SK-N-MC (cell line): ENCODE measurements around the gene LCE3D.
"Not testable (repeated sequence)": the region's sequence is repeated elsewhere in the genome, so short reads cannot be mapped to it uniquely, and the experiment has no call there.

Source experiments
- DNase-seq: peaks from one replicate; pipeline ENCODE4 v3.0.0-alpha.2; 2011; ENCODE audit warnings: low read depth, low spot score
- H3K27ac ChIP-seq: fragments of 200-600 bp; sonication (generic); 2 replicates; pipeline ENCODE4 v1.5.1; 2016; ENCODE audit warnings: mixed run types
- H3K36me3 ChIP-seq: fragments of 200-600 bp; sonication (generic); 2 replicates; pipeline ENCODE4 v1.6.1; 2017; ENCODE audit warnings: antibody characterized with exemption, low read length, mixed read lengths; ENCODE audit not compliant: insufficient read depth
- H3K4me3 ChIP-seq: fragments of 200-600 bp; sonication (generic); 2 replicates; pipeline ENCODE4 v1.5.1; 2016
- H3K9ac ChIP-seq: fragments of 200-600 bp; sonication (generic); 2 replicates; pipeline ENCODE4 v1.8.0; 2017; ENCODE audit warnings: mixed run types, mixed read lengths; ENCODE audit not compliant: insufficient read length
- H3K9me3 ChIP-seq: fragments of 200-600 bp; sonication (generic); 2 replicates; pipeline ENCODE4 v1.6.1; 2017; ENCODE audit warnings: low read depth, mild to moderate bottlenecking, antibody characterized with exemption, low read length, moderate library complexity, mixed read lengths
- EZH2 ChIP-seq: fragments of 200-600 bp; sonication (generic); IDR thresholded peaks from one replicate; pipeline ENCODE4 v1.6.1; 2017; ENCODE audit warnings: antibody characterized with exemption
- FOXP2 ChIP-seq: optimal IDR thresholded peaks from 2 replicates; pipeline ENCODE3; 2011; ENCODE audit warnings: mild to moderate bottlenecking, moderate library complexity; ENCODE audit not compliant: insufficient read depth; ENCODE audit errors: extremely low read length, control extremely low read depth
- POLR2AphosphoS5 ChIP-seq: IDR thresholded peaks from 2 replicates; pipeline ENCODE4 v1.6.1; 2012; ENCODE audit warnings: mild to moderate bottlenecking, low read depth, low read length, borderline replicate concordance

Gene LCE3D

GRCh38 chr1:152582647-152583046 is 2.3 kb upstream of the LCE3D start:
- DNase-seq, result no peak
- Histone ChIP-seq H3K27ac (no peak overlapping the region), H3K9me3 (no peaks in the 10 kb centered on the region), H3K9ac (no peak overlapping the region), H3K4me3 (no peak overlapping the region), H3K36me3 (no peaks in the 10 kb centered on the region)
- TF ChIP-seq POLR2AphosphoS5 (no peak), FOXP2 (no peak), EZH2 (no peak)

GRCh38 chr1:152579526-152579925 is 790 bp downstream of the LCE3D start:
- not testable (repeated sequence) for H3K9me3 ChIP-seq, DNase-seq

GRCh38 chr1:152577168-152577567 is 3.1 kb downstream of the LCE3D start:
- Histone ChIP-seq H3K4me3 (no peak overlapping the region), H3K9ac (no peak overlapping the region), H3K27ac (no peak overlapping the region), H3K9me3 (no peaks in the 10 kb centered on the region), H3K36me3 (no peaks in the 10 kb centered on the region)
- TF ChIP-seq EZH2 (no peak), POLR2AphosphoS5 (no peak), FOXP2 (no peak)
- no peak for DNase-seq

More at GRCh38 chr1:152579526-152579925, 790 bp downstream of the LCE3D start:
- not testable (repeated sequence) for H3K4me3 ChIP-seq, H3K9ac ChIP-seq, H3K27ac ChIP-seq, H3K36me3 ChIP-seq

- DNase-seq, result no peak
- Histone ChIP-seq H3K4me3 (no peak within 1 kb of the TSS), H3K27ac (no peak within 1 kb of the TSS), H3K36me3 (no peaks in the 10 kb centered on the region), H3K9me3 (no peaks in the 10 kb centered on the region), H3K9ac (no peak within 1 kb of the TSS)
- TF ChIP-seq POLR2AphosphoS5, result no peak
- no peak for TF ChIP-seq EZH2
- TF ChIP-seq FOXP2, result no peak
Measured at GRCh38 chr1:152566681-152567080, 13.6 kb downstream of the LCE3D start, which contains the start of gene LCE3E. Gene LCE3E, minus strand, starts transcription at chr1:152566780. Its CDS starts 572 bp downstream, at chr1:152566208.

- no peak overlapping the region for H3K9ac ChIP-seq
- no peaks in the 10 kb centered on the region for H3K36me3 ChIP-seq
- no peak overlapping the region for H3K4me3 ChIP-seq
- no peak for DNase-seq
- TF ChIP-seq POLR2AphosphoS5 (no peak), EZH2 (no peak), FOXP2 (no peak)
- no peak overlapping the region for H3K27ac ChIP-seq
- no peaks in the 10 kb centered on the region for H3K9me3 ChIP-seq
Measured at GRCh38 chr1:152565535-152566215, 14.6 kb downstream of the LCE3D start.

- Histone ChIP-seq H3K36me3 (no peaks in the 10 kb centered on the region), H3K9ac (no peak overlapping the region), H3K9me3 (no peaks in the 10 kb centered on the region), H3K27ac (no peak overlapping the region), H3K4me3 (no peak overlapping the region)
- DNase-seq, result no peak
- no peak for TF ChIP-seq EZH2
- no peak for TF ChIP-seq POLR2AphosphoS5
- TF ChIP-seq FOXP2, result no peak
Measured at GRCh38 chr1:152565115-152565514, 15.2 kb downstream of the LCE3D start.

GRCh38 chr1:152548358-152548757 is 32.0 kb downstream of the LCE3D start:
- H3K9me3 ChIP-seq, H3K36me3 ChIP-seq, H3K9ac ChIP-seq, H3K27ac ChIP-seq, DNase-seq, H3K4me3 ChIP-seq: not testable (repeated sequence)

- TF ChIP-seq FOXP2 (no peak), EZH2 (no peak), POLR2AphosphoS5 (no peak)
- H3K4me3 ChIP-seq, result no peak overlapping the region
- H3K27ac ChIP-seq, result no peak overlapping the region
- no peaks in the 10 kb centered on the region for H3K36me3 ChIP-seq
- H3K9ac ChIP-seq, result no peak overlapping the region
- H3K9me3 ChIP-seq, result no peaks in the 10 kb centered on the region
- no peak for DNase-seq
Measured at GRCh38 chr1:152546704-152547103, 33.6 kb downstream of the LCE3D start.

- H3K4me3 ChIP-seq, result no peak overlapping the region
- no peaks in the 10 kb centered on the region for H3K36me3 ChIP-seq
- H3K27ac ChIP-seq, result no peak overlapping the region
- H3K9me3 ChIP-seq, result no peaks in the 10 kb centered on the region
- H3K9ac ChIP-seq, result no peak overlapping the region
- no peak for DNase-seq
- TF ChIP-seq POLR2AphosphoS5 (no peak), EZH2 (no peak), FOXP2 (no peak)
Measured at GRCh38 chr1:152543820-152544219, 36.5 kb downstream of the LCE3D start.
